Skeletal muscle tissue (tissue), 4 donors: Measurements from ENCODE around the gene IPO13. TPM values are rescaled to one million over a fixed set of nuclear protein-coding genes. Genes with fewer than 3 reads are reported as not detected.

Experiments
- H3K27ac ChIP-seq: one replicate; pipeline ENCODE4 v1.7.0; 2013; ENCODE audit warnings: mild to moderate bottlenecking, low read depth, low read length, inconsistent platforms
- H3K27me3 ChIP-seq, 3 donors: one replicate each; pipeline ENCODE4 v1.7.0; 2013; ENCODE audit warnings: low read length in 3 of 3; ENCODE audit not compliant: control insufficient read depth in 3 of 3, insufficient read depth in 3 of 3
- H3K36me3 ChIP-seq, 3 donors: one replicate each; pipeline ENCODE4 v1.7.0; 2013; ENCODE audit warnings: low read length in 3 of 3; ENCODE audit not compliant: control insufficient read depth in 3 of 3, insufficient read depth in 3 of 3
- H3K4me1 ChIP-seq, 3 donors: one replicate each; pipeline ENCODE4 v1.7.0; 2013; ENCODE audit warnings: low read length in 3 of 3, mild to moderate bottlenecking in 3 of 3; ENCODE audit not compliant: control insufficient read depth in 3 of 3, insufficient read depth in 3 of 3
- H3K4me3 ChIP-seq, 3 donors: one replicate each; pipeline ENCODE4 v1.7.0; 2013; ENCODE audit warnings: low read length in 3 of 3
- H3K9ac ChIP-seq, 3 donors: one replicate each; pipeline ENCODE4 v1.7.0; 2013; ENCODE audit warnings: low read length in 3 of 3, mild to moderate bottlenecking in 3 of 3, moderate library complexity in 2 of 3, low read depth in 1 of 3
- H3K9me3 ChIP-seq, 3 donors: one replicate each; pipeline ENCODE4 v1.7.0; 2013; ENCODE audit warnings: low read length in 3 of 3; ENCODE audit not compliant: control insufficient read depth in 3 of 3
- total RNA-seq: library from RNA; depleted of rRNA; stranded (reverse); fragments of >200 nt; gene quantifications from one replicate; pipeline ENCODE4 v1.2.3, GENCODE V29; 2014
- donor health status: Osteomylitis.

IPO13 gene
- total RNA-seq, 1 donor from 2014 or later = 11.0 TPM

- H3K9ac ChIP-seq = no peak overlapping the region
- H3K9me3 ChIP-seq = no peaks in the 10 kb centered on the region
- peaks cover 0 to 9% (median 4%) of the 10 kb centered on the region in 3 donors for H3K4me1 ChIP-seq
- H3K4me3 ChIP-seq = no peak overlapping the region
- H3K36me3 ChIP-seq = peaks cover 7 to 14% (median 12%) of the 10 kb centered on the region in 3 donors
- H3K27me3 ChIP-seq = no peaks in the 10 kb centered on the region
- no peak overlapping the region for H3K27ac ChIP-seq
Measured at GRCh38 chr1:43912607-43913006, 34.1 kb upstream of the IPO13 start.

GRCh38 chr1:43913051-43913501 is 33.7 kb upstream of the IPO13 start:
- no peaks in the 10 kb centered on the region for H3K9me3 ChIP-seq
- peaks cover 0 to 9% (median 4%) of the 10 kb centered on the region in 3 donors for H3K4me1 ChIP-seq
- H3K36me3 ChIP-seq = peaks cover 7 to 10% (median 8%) of the 10 kb centered on the region in 3 donors
- H3K4me3 ChIP-seq = no peak overlapping the region
- H3K27me3 ChIP-seq = no peaks in the 10 kb centered on the region
- H3K27ac ChIP-seq = no peak overlapping the region
- no peak overlapping the region for H3K9ac ChIP-seq

GRCh38 chr1:43913666-43914360 is 32.9 kb upstream of the IPO13 start:
- Histone ChIP-seq H3K36me3 (peaks cover 7 to 9% (median 8%) of the 10 kb centered on the region in 3 donors), H3K4me1 (peaks cover 0 to 9% (median 4%) of the 10 kb centered on the region in 3 donors), H3K9ac (no peak overlapping the region), H3K4me3 (no peak overlapping the region), H3K27me3 (no peaks in the 10 kb centered on the region), H3K27ac (no peak overlapping the region), H3K9me3 (no peaks in the 10 kb centered on the region)

- Histone ChIP-seq H3K9me3 (no peaks in the 10 kb centered on the region), H3K36me3 (peaks cover 6 to 8% (median 7%) of the 10 kb centered on the region in 3 donors), H3K9ac (peak overlapping the region in 1 of 3 donors; percentile 36), H3K27me3 (no peaks in the 10 kb centered on the region), H3K4me1 (peaks cover 0 to 9% (median 4%) of the 10 kb centered on the region in 3 donors), H3K4me3 (no peak overlapping the region), H3K27ac (no peak overlapping the region)
Measured at GRCh38 chr1:43914576-43915525, 31.9 kb upstream of the IPO13 start.

- Histone ChIP-seq H3K4me3 (no peak overlapping the region), H3K4me1 (peaks cover 0 to 3% (median 0%) of the 10 kb centered on the region in 3 donors), H3K36me3 (peaks cover 6 to 14% (median 10%) of the 10 kb centered on the region in 3 donors), H3K27ac (no peak overlapping the region), H3K9ac (no peak overlapping the region), H3K9me3 (no peaks in the 10 kb centered on the region), H3K27me3 (no peaks in the 10 kb centered on the region)
Measured at GRCh38 chr1:43919906-43920305, 26.8 kb upstream of the IPO13 start.

- H3K27ac ChIP-seq = no peak overlapping the region
- H3K9ac ChIP-seq = no peak overlapping the region
- no peak overlapping the region for H3K4me3 ChIP-seq
- H3K4me1 ChIP-seq = no peaks in the 10 kb centered on the region
- peaks cover 14 to 20% (median 16%) of the 10 kb centered on the region in 3 donors for H3K36me3 ChIP-seq
- H3K27me3 ChIP-seq = no peaks in the 10 kb centered on the region
- H3K9me3 ChIP-seq = no peaks in the 10 kb centered on the region
Measured at GRCh38 chr1:43921022-43921421, 25.7 kb upstream of the IPO13 start.

GRCh38 chr1:43924516-43924915 is 22.2 kb upstream of the IPO13 start:
- H3K4me3 ChIP-seq = no peak overlapping the region
- H3K36me3 ChIP-seq = peaks cover 14 to 25% (median 16%) of the 10 kb centered on the region in 3 donors

GRCh38 chr1:43925846-43926245 is 20.9 kb upstream of the IPO13 start:
- Histone ChIP-seq H3K4me1 (no peaks in the 10 kb centered on the region), H3K27ac (no peak overlapping the region), H3K9me3 (no peaks in the 10 kb centered on the region), H3K27me3 (no peaks in the 10 kb centered on the region), H3K36me3 (peaks cover 18 to 31% (median 19%) of the 10 kb centered on the region in 3 donors), H3K9ac (no peak overlapping the region), H3K4me3 (no peak overlapping the region)

More at GRCh38 chr1:43924516-43924915, 22.2 kb upstream of the IPO13 start:
- H3K9ac ChIP-seq = no peak overlapping the region
- H3K9me3 ChIP-seq = no peaks in the 10 kb centered on the region
- H3K4me1 ChIP-seq = no peaks in the 10 kb centered on the region
- H3K27ac ChIP-seq = no peak overlapping the region
- H3K27me3 ChIP-seq = no peaks in the 10 kb centered on the region

- Histone ChIP-seq H3K9me3 (no peaks in the 10 kb centered on the region), H3K9ac (no peak overlapping the region), H3K27me3 (peaks cover 0 to 3% (median 1%) of the 10 kb centered on the region in 3 donors), H3K4me3 (no peak overlapping the region), H3K27ac (no peak overlapping the region), H3K4me1 (peaks cover 16 to 25% (median 24%) of the 10 kb centered on the region in 3 donors), H3K36me3 (peaks cover 8 to 20% (median 11%) of the 10 kb centered on the region in 3 donors)
Measured at GRCh38 chr1:43930168-43930948, 16.4 kb upstream of the IPO13 start.
